ENCODE results near the gene TTLL1.

Gene TTLL1

DNA sequence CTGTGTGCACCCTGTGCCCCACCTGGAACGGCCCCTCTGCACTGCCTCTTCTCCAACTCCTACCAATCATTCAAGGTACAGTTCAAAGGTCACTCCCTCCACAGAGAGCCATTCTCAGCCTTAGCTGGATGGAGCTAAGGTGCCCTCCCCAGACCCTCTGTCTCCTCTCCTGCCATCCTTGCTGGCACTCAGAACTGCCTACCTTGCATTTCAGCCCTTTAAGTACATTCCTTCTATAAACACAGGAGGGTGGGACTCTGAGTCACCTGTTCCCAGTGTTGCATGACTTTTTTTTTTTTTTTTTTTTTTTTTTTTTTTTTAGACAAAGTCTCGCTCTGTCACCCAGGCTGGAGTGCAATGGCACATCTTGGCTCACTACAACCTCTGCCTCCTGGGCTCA is 8.6 kb downstream of the TTLL1 start:
- ChIA-PET CTCF (interaction anchor here (1.0 kb wide), 1 partner anchor 20 kb away, joined by 3 read pairs; no protein-coding TSS in a partner anchor), POLR2A (no interaction called here)
- DNase-seq (ENCODE audit: extremely low spot score): no peak
- TF ChIP-seq, protein P1, sequence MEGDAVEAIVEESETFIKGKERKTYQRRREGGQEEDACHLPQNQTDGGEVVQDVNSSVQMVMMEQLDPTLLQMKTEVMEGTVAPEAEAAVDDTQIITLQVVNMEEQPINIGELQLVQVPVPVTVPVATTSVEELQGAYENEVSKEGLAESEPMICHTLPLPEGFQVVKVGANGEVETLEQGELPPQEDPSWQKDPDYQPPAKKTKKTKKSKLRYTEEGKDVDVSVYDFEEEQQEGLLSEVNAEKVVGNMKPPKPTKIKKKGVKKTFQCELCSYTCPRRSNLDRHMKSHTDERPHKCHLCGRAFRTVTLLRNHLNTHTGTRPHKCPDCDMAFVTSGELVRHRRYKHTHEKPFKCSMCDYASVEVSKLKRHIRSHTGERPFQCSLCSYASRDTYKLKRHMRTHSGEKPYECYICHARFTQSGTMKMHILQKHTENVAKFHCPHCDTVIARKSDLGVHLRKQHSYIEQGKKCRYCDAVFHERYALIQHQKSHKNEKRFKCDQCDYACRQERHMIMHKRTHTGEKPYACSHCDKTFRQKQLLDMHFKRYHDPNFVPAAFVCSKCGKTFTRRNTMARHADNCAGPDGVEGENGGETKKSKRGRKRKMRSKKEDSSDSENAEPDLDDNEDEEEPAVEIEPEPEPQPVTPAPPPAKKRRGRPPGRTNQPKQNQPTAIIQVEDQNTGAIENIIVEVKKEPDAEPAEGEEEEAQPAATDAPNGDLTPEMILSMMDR (IDR thresholded peaks at IDR 0.05; ENCODE audit: control extremely low read depth, extremely low read depth, low read depth, missing control alignments): no peak

DNA sequence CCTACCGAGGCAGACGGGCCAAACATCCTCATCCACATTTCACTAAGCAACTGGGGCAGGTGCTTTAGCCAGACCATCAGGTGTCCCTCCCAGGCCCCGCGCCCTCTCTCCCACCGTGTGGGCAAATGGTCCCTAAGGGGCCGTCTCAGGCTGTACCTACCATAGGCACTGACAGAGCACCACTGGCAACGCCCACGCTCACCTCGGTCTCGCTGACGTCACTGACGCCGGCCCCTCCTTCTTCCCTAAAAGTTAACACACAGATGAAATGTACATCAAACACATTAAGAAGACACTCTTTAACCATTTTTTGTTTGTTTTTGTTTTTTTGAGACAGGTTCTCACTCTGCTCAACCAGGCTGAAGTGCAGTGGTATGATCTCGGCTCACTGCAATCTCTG is 9.4 kb downstream of the TTLL1 start:
- TF ChIP-seq, protein P1 (IDR thresholded peaks at IDR 0.05; ENCODE audit: control extremely low read depth, extremely low read depth, low read depth, missing control alignments): no peak
- ChIA-PET POLR2A (no interaction called here), CTCF (no interaction called here)
- DNase-seq (ENCODE audit: extremely low spot score): no peak

DNA sequence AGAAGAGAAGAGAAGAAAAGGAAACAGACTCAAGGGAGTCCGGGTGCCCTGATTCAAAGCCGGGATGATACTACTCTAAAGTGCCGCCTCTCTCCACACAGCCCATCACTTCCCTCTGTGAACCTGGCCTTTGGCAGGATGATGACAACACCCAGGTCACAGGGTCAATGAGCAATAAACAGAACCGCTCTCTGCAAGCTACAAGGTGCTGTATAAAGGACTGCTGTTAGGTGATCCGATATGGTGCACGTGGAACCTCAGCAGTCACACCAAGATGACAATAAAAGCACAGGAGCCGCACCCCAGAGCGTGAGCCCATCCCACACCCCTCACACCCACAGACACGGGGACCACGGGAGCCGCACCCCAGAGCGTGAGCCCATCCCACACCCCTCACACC is 10.7 kb downstream of the TTLL1 start:
- DNase-seq (ENCODE audit: extremely low spot score): no peak
- POLR2A ChIA-PET: no interaction called here
- CTCF ChIA-PET: no interaction called here
- TF ChIP-seq, protein P1 (IDR thresholded peaks at IDR 0.05; ENCODE audit: control extremely low read depth, extremely low read depth, low read depth, missing control alignments): no peak

DNA sequence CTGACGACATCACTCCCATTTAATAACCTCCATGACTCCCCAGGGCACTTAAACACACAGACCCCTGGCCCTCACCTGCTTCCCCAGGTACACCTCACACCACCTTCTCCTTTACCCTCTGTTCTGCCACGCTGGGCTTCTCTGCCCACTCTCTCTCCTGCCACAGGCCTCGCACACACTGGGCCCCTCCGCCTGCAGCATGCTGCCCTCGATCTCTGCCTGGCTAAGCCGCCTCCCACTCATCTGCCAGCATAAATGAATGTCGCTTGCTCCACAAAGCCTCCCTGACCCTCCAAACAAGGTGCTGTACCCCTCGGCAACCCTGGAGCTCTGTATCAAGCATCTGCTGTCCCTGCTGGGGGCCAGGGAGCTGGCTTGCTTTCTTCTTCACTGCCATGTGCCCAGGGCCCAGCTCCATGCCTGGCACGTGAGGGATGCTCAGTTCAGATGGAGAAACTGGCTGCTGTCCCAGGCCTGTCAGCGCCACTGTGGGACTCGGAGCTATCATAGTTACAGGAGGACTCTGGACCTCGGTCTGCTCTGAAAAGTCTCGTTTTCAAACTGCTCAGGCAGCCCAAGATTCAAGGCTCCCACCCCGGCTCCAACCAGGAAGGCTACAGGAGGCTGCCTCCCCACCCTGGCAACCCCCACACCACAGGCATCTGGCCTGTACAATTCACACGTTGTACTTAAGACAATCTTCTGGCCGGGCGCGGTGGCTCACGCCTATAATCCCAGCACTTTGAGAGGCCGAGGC is 11.9 kb downstream of the TTLL1 start:
- CTCF ChIA-PET: interaction anchor here (1.1 to 1.2 kb wide), 2 partner anchors 9 to 10 kb away, joined by 3 read pairs; no protein-coding TSS in a partner anchor

DNA sequence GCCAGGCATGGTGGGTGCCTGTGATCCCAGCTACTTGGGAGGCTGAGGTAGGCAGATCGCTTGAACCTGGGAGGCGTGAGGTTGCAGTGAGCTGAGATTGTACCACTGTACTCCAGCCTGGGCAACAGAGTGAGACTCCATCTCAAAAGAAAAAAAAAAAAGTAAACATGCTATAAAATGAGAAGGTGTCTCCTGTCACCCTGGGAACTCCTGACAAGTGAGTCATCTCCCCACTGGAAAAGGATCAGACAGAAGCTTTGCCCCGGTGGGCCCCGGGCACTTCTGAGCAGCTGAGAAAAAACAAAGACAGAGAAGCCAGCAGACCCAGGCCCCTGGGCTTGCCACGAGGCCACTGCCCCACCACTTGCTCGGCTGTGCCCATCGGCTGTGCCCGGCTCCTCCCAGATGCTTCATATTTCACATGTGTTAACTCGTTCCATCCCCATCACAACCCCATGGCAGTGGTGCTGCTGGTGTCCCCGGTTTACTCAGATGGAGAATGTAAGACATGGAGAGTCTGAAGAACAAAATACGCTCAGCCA is 22.3 kb downstream of the TTLL1 start:
- TF ChIP-seq, protein P1 (IDR thresholded peaks at IDR 0.05; ENCODE audit: control extremely low read depth, extremely low read depth, low read depth, missing control alignments): no peak
- DNase-seq (ENCODE audit: extremely low spot score): no peak
- ChIA-PET POLR2A (no interaction called here), CTCF (no interaction called here)

More for the DNA sequence above, 11.9 kb downstream of the TTLL1 start:
- POLR2A ChIA-PET: no interaction called here
- TF ChIP-seq, protein P1 (IDR thresholded peaks at IDR 0.05; ENCODE audit: control extremely low read depth, extremely low read depth, low read depth, missing control alignments): no peak
- DNase-seq (ENCODE audit: extremely low spot score): no peak

DNA sequence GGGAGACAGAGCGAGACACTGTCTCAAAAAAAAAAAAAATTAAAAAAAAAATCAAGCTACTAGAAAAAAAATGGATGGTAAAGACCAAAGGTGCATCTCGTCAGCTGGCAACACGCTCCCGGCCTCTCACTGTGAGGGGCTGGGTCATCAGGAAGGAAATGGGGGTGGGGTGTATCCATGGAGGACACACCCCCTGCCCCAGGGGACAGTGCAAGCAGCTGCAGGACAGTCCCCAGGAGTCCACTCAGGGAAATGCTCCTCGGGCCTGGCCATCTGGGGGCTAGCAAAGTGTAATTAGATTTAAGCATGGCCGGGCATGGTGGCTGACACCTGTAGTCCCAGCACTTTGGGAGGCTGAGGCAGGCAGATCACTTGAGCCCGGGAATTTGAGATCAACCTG is 23.1 kb downstream of the TTLL1 start:
- DNase-seq (ENCODE audit: extremely low spot score): no peak
- CTCF ChIA-PET: no interaction called here
- POLR2A ChIA-PET: no interaction called here
- TF ChIP-seq, protein P1 (IDR thresholded peaks at IDR 0.05; ENCODE audit: control extremely low read depth, extremely low read depth, low read depth, missing control alignments): no peak

Data from GM10248 (cell line).